GM12874 (cell line): ENCODE data around the gene MITF.

Source experiments
- CTCF ChIP-seq: IDR thresholded peaks from 2 replicates; pipeline ENCODE4 v1.5.1; 2011; ENCODE audit warnings: low read depth, mild to moderate bottlenecking, control low read depth, low read length, moderate library complexity; ENCODE audit not compliant: insufficient read depth

The MITF gene

GRCh38 chr3:69729147-69729919 is 9.9 kb upstream of the MITF start:
- no peak for TF ChIP-seq CTCF

- no peak for TF ChIP-seq CTCF
These were observed 8.2 kb upstream of the MITF start for GRCh38 chr3:69731080-69731479.

GRCh38 chr3:69735893-69736292 is 3.4 kb upstream of the MITF start:
- TF ChIP-seq CTCF = no peak

- no peak for TF ChIP-seq CTCF
These were observed 1.9 kb upstream of the MITF start for GRCh38 chr3:69737392-69737791.

GRCh38 chr3:69738315-69738714 is 949 bp upstream of the MITF start:
- no peak for TF ChIP-seq CTCF

- no peak for TF ChIP-seq CTCF
These were observed 433 bp upstream of the MITF start for GRCh38 chr3:69738859-69739203.

GRCh38 chr3:69740103-69741021 is 1.1 kb downstream of the MITF start:
- no peak for TF ChIP-seq CTCF
